Lung microvascular endothelial cell (primary cell): ENCODE data around the gene KCNK2. TPM values are rescaled to one million over a fixed set of nuclear protein-coding genes. Genes with fewer than 3 reads are reported as not detected.

Experiments used
- DNase-seq, 2 donors: peaks; one replicate each; pipeline versions ENCODE4 v3.0.0 to v3.0.0-alpha.2; 2010; ENCODE audit warnings: low read depth in 2 of 2
- total RNA-seq: library from RNA; depleted of rRNA; stranded (reverse); fragments of >200 nt; gene quantifications from 2 replicates; pipeline ENCODE4 v1.2.1, GENCODE V29; 2014

KCNK2 gene
- total RNA-seq, 1 donor from 2014 or later, result not detected

GRCh38 chr1:215252164-215252563, 169.6 kb downstream of the KCNK2 start:
- no peak for DNase-seq

GRCh38 chr1:215256936-215257679, 174.6 kb downstream of the KCNK2 start:
- no peak for DNase-seq

- no peak for DNase-seq
Observed at GRCh38 chr1:215260711-215261110, 178.2 kb downstream of the KCNK2 start.

- no peak for DNase-seq
Observed at GRCh38 chr1:215262106-215262505, 179.6 kb downstream of the KCNK2 start.

- DNase-seq, result no peak
Observed at GRCh38 chr1:215263636-215264035, 181.1 kb downstream of the KCNK2 start.

GRCh38 chr1:215264649-215265048, 182.1 kb downstream of the KCNK2 start:
- no peak for DNase-seq

GRCh38 chr1:215267495-215267894, 185.0 kb downstream of the KCNK2 start:
- no peak for DNase-seq

GRCh38 chr1:215269955-215270354, 187.4 kb downstream of the KCNK2 start:
- no peak for DNase-seq

- DNase-seq, result peak in 1 of 2 donors; percentile 85
Observed at GRCh38 chr1:215273838-215274516, 191.4 kb downstream of the KCNK2 start.

GRCh38 chr1:215276582-215276981, 194.0 kb downstream of the KCNK2 start:
- no peak for DNase-seq

- peak in 1 of 2 donors; percentile 59 for DNase-seq
Observed at GRCh38 chr1:215277532-215277931, 195.0 kb downstream of the KCNK2 start.

GRCh38 chr1:215279682-215280081, 197.1 kb downstream of the KCNK2 start:
- peak in 1 of 2 donors; percentile 14 for DNase-seq

- peak; percentile 20 to 76 for DNase-seq
Observed at GRCh38 chr1:215282557-215282956, 200.0 kb downstream of the KCNK2 start.

- DNase-seq, result no peak
Observed at GRCh38 chr1:215285013-215285800, 202.7 kb downstream of the KCNK2 start.
